CD4-positive, CD25-positive, alpha-beta regulatory T cell (primary cell): ENCODE measurements around the gene ELL. TPM values are rescaled to one million over a fixed set of nuclear protein-coding genes. Genes with fewer than 3 reads are reported as not detected.

Experiments
- ATAC-seq, 2 donors: fragments of 150-1000 bp; cut with Tn5 transposase; one replicate each; pipeline ENCODE4 v1.10.0; 2021; ENCODE audit warnings: low read depth in 2 of 2, moderate number of reproducible peaks in 2 of 2, moderate library complexity in 1 of 2
- DNase-seq, 3 donors: peaks; one replicate each; pipeline versions ENCODE4 v3.0.0 to v3.0.0-alpha.2; 2012 to 2022; ENCODE audit warnings: mixed read lengths in 1 of 3
- H3K27ac ChIP-seq: one replicate; pipeline ENCODE4 v1.7.0; 2013; ENCODE audit warnings: mild to moderate bottlenecking, low read length; ENCODE audit not compliant: insufficient read depth, poor library complexity, severe bottlenecking
- H3K27me3 ChIP-seq: one replicate; pipeline ENCODE4 v1.7.0; 2013; ENCODE audit warnings: low read length; ENCODE audit not compliant: control insufficient read depth, insufficient read depth
- H3K36me3 ChIP-seq: one replicate; pipeline ENCODE4 v1.7.0; 2013; ENCODE audit warnings: mild to moderate bottlenecking, low read length, moderate library complexity; ENCODE audit not compliant: control insufficient read depth, insufficient read depth
- H3K4me1 ChIP-seq: 2 replicates; pipeline ENCODE4 v1.7.0; 2013; ENCODE audit warnings: mild to moderate bottlenecking, low read length; ENCODE audit not compliant: insufficient read depth, control insufficient read depth, poor library complexity, severe bottlenecking
- H3K4me3 ChIP-seq: one replicate; pipeline ENCODE4 v1.7.0; 2013; ENCODE audit warnings: low read depth, mild to moderate bottlenecking, low read length, moderate library complexity
- H3K9me3 ChIP-seq, 2 experiments: 1 replicate in 1 of 2; 2 replicates in 1 of 2; pipeline ENCODE4 v1.7.0; 2013; ENCODE audit warnings: low read length in 2 of 2, mild to moderate bottlenecking in 1 of 2, moderate library complexity in 1 of 2; ENCODE audit not compliant: control insufficient read depth in 2 of 2
- H3K27ac Mint-ChIP-seq, 3 donors: one replicate each; pipeline ENCODE4 v1.8.0; 2020 to 2022; ENCODE audit warnings: mild to moderate bottlenecking in 3 of 3, mixed read lengths in 3 of 3, moderate library complexity in 2 of 3
- H3K27me3 Mint-ChIP-seq: one replicate; pipeline ENCODE4 v1.8.0; 2022; ENCODE audit warnings: mild to moderate bottlenecking, mixed read lengths
- H3K36me3 Mint-ChIP-seq: one replicate; pipeline ENCODE4 v1.8.0; 2020; ENCODE audit warnings: mixed read lengths
- H3K4me1 Mint-ChIP-seq, 4 donors: one replicate each; pipeline ENCODE4 v1.8.0; 2020 to 2022; ENCODE audit warnings: mixed read lengths in 4 of 4, mild to moderate bottlenecking in 1 of 4
- H3K4me3 Mint-ChIP-seq, 4 donors: one replicate each; pipeline ENCODE4 v1.8.0; 2020 to 2022; ENCODE audit warnings: mild to moderate bottlenecking in 4 of 4, mixed read lengths in 4 of 4, moderate library complexity in 3 of 4
- H3K9me3 Mint-ChIP-seq, 7 donors: one replicate each; pipeline ENCODE4 v1.8.0; 2020 to 2022; ENCODE audit warnings: mixed read lengths in 7 of 7, mild to moderate bottlenecking in 3 of 7, moderate library complexity in 2 of 7
- polyA plus RNA-seq, 4 donors: library from polyadenylated mRNA; unstranded; fragments of 300-500 nt; fragmentation: Illumina TruSeq; gene quantifications; one replicate each; pipeline ENCODE4 v1.2.3, GENCODE V29; 2021
- total RNA-seq: library from RNA; stranded (reverse); gene quantifications from one replicate; pipeline ENCODE4 v1.2.3, GENCODE V29; 2022

The ELL gene
- total and polyA plus RNA-seq, 5 donors from 2014 or later: 7.7 to 53.6 (median 10.0) TPM

GRCh38 chr19:18443406-18443805 lies 78.5 kb downstream of the ELL start:
- Histone ChIP-seq H3K27ac (no peak overlapping the region), H3K9me3 (no peaks in the 10 kb centered on the region), H3K4me1 (peaks cover 12% of the 10 kb centered on the region), H3K4me3 (no peak overlapping the region), H3K27me3 (no peaks in the 10 kb centered on the region), H3K36me3 (peaks cover 29% of the 10 kb centered on the region)
- no peaks in the 10 kb centered on the region for H3K27me3 Mint-ChIP-seq
- H3K4me3 Mint-ChIP-seq: no peak overlapping the region
- peaks cover 4 to 34% (median 15%) of the 10 kb centered on the region in 4 donors for H3K4me1 Mint-ChIP-seq
- H3K36me3 Mint-ChIP-seq: peaks cover 8% of the 10 kb centered on the region
- H3K27ac Mint-ChIP-seq: peak overlapping the region in 1 of 3 donors; percentile 82
- ATAC-seq: no peak
- no peak for DNase-seq
- peaks cover 0 to 3% (median 0%) of the 10 kb centered on the region in 7 donors for H3K9me3 Mint-ChIP-seq

- H3K27me3 ChIP-seq: no peaks in the 10 kb centered on the region
- H3K9me3 ChIP-seq: no peaks in the 10 kb centered on the region
- Mint-ChIP-seq H3K4me1 (peaks cover 4 to 32% (median 14%) of the 10 kb centered on the region in 4 donors), H3K4me3 (peak overlapping the region in 1 of 4 donors; percentile 35), H3K9me3 (peaks cover 0 to 3% (median 0%) of the 10 kb centered on the region in 7 donors), H3K27me3 (no peaks in the 10 kb centered on the region), H3K27ac (peak overlapping the region in 1 of 3 donors; percentile 91), H3K36me3 (peaks cover 5% of the 10 kb centered on the region)
- H3K4me3 ChIP-seq: no peak overlapping the region
- DNase-seq (no peak), ATAC-seq (no peak)
- H3K27ac ChIP-seq: no peak overlapping the region
- H3K4me1 ChIP-seq: peaks cover 16% of the 10 kb centered on the region
- peaks cover 26% of the 10 kb centered on the region for H3K36me3 ChIP-seq
Measured at GRCh38 chr19:18442941-18443340, 78.9 kb downstream of the ELL start.

- ATAC-seq: peak in 1 of 2 donors; percentile 9
- H3K36me3 ChIP-seq: peaks cover 25% of the 10 kb centered on the region
Measured at GRCh38 chr19:18441804-18442788, 79.8 kb downstream of the ELL start.

GRCh38 chr19:18440936-18441803 lies 80.7 kb downstream of the ELL start:
- Mint-ChIP-seq H3K36me3 (peaks cover 5% of the 10 kb centered on the region), H3K9me3 (peaks cover 0 to 3% (median 0%) of the 10 kb centered on the region in 7 donors), H3K27me3 (no peaks in the 10 kb centered on the region), H3K4me3 (peak overlapping the region in 1 of 4 donors; percentile 68), H3K4me1 (peaks cover 4 to 39% (median 15%) of the 10 kb centered on the region in 4 donors), H3K27ac (peak overlapping the region in 2 of 3 donors; percentile 56 to 91)
- peaks cover 28% of the 10 kb centered on the region for H3K4me1 ChIP-seq
- H3K27ac ChIP-seq: peak overlapping the region; percentile 43
- H3K4me3 ChIP-seq: no peak overlapping the region
- no peaks in the 10 kb centered on the region for H3K9me3 ChIP-seq
- H3K36me3 ChIP-seq: peaks cover 16% of the 10 kb centered on the region
- H3K27me3 ChIP-seq: no peaks in the 10 kb centered on the region
- ATAC-seq (no peak), DNase-seq (no peak)

More at GRCh38 chr19:18441804-18442788, 79.8 kb downstream of the ELL start:
- Mint-ChIP-seq H3K9me3 (peaks cover 0 to 3% (median 0%) of the 10 kb centered on the region in 7 donors), H3K4me1 (peaks cover 4 to 32% (median 14%) of the 10 kb centered on the region in 4 donors), H3K27me3 (no peaks in the 10 kb centered on the region), H3K4me3 (peak overlapping the region in 3 of 4 donors; percentile 41 to 81 (median 46)), H3K36me3 (peaks cover 5% of the 10 kb centered on the region), H3K27ac (peak overlapping the region; percentile 88 to 96 (median 91))
- peaks cover 20% of the 10 kb centered on the region for H3K4me1 ChIP-seq
- no peak overlapping the region for H3K4me3 ChIP-seq
- H3K27me3 ChIP-seq: no peaks in the 10 kb centered on the region
- peak overlapping the region; percentile 43 for H3K27ac ChIP-seq
- H3K9me3 ChIP-seq: no peaks in the 10 kb centered on the region
- DNase-seq: peak in 2 of 3 donors; percentile 53 to 58

GRCh38 chr19:18440415-18440877 lies 81.4 kb downstream of the ELL start:
- peak in 1 of 3 donors; percentile 43 for DNase-seq

GRCh38 chr19:18439910-18440237 lies 82.0 kb downstream of the ELL start:
- peak overlapping the region in 2 of 4 donors; percentile 59 to 68 for H3K4me3 Mint-ChIP-seq

More at GRCh38 chr19:18440415-18440877, 81.4 kb downstream of the ELL start:
- H3K27me3 ChIP-seq: no peaks in the 10 kb centered on the region
- H3K27ac ChIP-seq: peak overlapping the region; percentile 29
- H3K4me1 ChIP-seq: peaks cover 28% of the 10 kb centered on the region
- H3K36me3 ChIP-seq: peaks cover 9% of the 10 kb centered on the region
- Mint-ChIP-seq H3K27ac (peak overlapping the region; percentile 67 to 71 (median 69)), H3K9me3 (peaks cover 0 to 3% (median 0%) of the 10 kb centered on the region in 7 donors), H3K27me3 (no peaks in the 10 kb centered on the region), H3K4me3 (peak overlapping the region in 2 of 4 donors; percentile 59 to 68), H3K4me1 (peaks cover 4 to 42% (median 15%) of the 10 kb centered on the region in 4 donors), H3K36me3 (peaks cover 5% of the 10 kb centered on the region)
- peak; percentile 16 to 19 for ATAC-seq
- H3K4me3 ChIP-seq: no peak overlapping the region
- H3K9me3 ChIP-seq: no peaks in the 10 kb centered on the region

More at GRCh38 chr19:18439910-18440237, 82.0 kb downstream of the ELL start:
- Mint-ChIP-seq H3K27me3 (no peaks in the 10 kb centered on the region), H3K36me3 (peaks cover 5% of the 10 kb centered on the region), H3K27ac (peak overlapping the region in 2 of 3 donors; percentile 67 to 73), H3K4me1 (peaks cover 4 to 42% (median 15%) of the 10 kb centered on the region in 4 donors), H3K9me3 (peaks cover 0 to 3% (median 0%) of the 10 kb centered on the region in 7 donors)
- H3K36me3 ChIP-seq: peaks cover 9% of the 10 kb centered on the region
- H3K27ac ChIP-seq: no peak overlapping the region
- no peak overlapping the region for H3K4me3 ChIP-seq
- DNase-seq (no peak), ATAC-seq (no peak)
- peaks cover 28% of the 10 kb centered on the region for H3K4me1 ChIP-seq
- no peaks in the 10 kb centered on the region for H3K27me3 ChIP-seq
- no peaks in the 10 kb centered on the region for H3K9me3 ChIP-seq
